ENCODE results near the gene TRAK1. TPM values are rescaled to one million over a fixed set of nuclear protein-coding genes. Genes with fewer than 3 reads are reported as not detected.
A peak's percentile ranks its signal among the peaks of the same experiment; 100 is the strongest.
"Not testable (repeated sequence)": the region's sequence is repeated elsewhere in the genome, so short reads cannot be mapped to it uniquely, and the experiment has no call there.

Gene TRAK1
- total RNA-seq, 1 experiment from 2014 or later = 16.5 TPM

DNA sequence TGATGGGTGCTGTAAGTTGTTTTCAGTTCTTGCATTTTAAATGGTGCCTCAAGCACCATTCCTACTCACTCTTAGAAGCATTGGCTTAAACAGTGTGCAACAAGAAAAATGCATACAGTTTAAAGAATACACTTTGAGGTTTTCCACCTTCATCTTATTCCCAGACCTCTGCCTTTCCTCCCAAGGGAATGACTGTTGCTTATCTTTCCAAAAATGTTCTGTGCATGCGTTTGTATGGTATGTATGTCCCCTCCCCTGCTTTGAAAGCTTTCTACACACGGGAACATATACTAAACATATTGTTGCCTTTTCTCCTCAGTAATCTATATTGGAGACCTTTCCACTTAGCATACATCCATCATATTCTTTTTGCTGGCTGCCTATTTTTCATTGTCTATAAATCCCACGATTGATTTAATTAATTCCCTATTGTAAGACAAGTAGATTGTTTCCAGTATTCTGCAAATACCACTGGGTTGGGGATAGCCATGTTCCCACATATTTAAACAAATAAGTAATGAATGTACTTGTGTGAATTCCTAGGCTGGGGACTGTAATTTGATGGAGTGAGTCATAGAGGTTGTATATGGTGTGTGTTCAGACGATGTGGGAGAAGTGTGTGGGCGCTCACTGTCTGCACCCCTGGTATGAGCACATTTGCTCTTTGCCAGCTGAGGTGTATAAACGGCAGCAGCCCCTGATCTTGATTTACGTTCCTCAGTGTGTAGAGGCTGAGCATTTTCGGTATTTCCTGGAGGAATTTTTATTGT is 5.8 kb downstream of the TRAK1 start:
- DNase-seq (ENCODE audit: low read depth) = no peak

DNA sequence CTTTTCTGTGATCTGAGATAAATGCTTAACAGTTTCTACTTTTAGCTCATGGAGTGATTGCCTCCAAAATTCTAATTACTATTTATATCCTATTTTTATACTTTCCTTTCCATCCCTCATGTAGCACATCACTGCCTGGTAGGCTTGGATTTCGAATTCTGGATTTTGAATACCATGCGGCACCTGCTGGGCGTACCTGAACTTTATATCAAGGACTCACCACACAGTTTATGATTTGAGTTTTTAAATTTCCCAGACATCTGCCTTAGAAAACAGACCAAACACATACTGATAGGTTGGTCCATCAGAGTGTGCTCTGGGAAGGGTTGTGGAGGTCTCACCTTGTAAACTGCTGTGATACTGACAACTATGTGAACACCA is 6.4 kb downstream of the TRAK1 start:
- DNase-seq (ENCODE audit: low read depth) = no peak

DNA sequence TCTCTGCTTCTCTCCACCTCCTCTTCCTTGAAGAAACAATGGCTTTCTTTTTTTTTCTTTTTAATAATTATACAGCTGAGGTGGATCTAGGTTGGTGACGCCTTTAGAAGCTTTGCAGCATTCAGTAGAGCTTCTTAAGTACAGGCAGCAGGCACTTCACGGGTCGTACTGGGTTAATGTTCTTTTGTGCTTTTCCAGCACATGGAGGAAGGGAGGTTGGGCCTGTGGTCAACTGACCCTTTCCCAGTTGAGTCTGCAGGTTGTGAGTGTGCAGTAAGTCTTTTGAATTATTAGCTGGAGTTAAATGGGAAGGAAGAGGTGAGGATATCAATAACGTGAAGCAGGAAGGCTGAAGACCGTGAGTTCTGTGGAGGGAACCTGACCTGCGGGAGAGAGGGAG is 7.0 kb downstream of the TRAK1 start:
- no peak for DNase-seq (ENCODE audit: low read depth)

DNA sequence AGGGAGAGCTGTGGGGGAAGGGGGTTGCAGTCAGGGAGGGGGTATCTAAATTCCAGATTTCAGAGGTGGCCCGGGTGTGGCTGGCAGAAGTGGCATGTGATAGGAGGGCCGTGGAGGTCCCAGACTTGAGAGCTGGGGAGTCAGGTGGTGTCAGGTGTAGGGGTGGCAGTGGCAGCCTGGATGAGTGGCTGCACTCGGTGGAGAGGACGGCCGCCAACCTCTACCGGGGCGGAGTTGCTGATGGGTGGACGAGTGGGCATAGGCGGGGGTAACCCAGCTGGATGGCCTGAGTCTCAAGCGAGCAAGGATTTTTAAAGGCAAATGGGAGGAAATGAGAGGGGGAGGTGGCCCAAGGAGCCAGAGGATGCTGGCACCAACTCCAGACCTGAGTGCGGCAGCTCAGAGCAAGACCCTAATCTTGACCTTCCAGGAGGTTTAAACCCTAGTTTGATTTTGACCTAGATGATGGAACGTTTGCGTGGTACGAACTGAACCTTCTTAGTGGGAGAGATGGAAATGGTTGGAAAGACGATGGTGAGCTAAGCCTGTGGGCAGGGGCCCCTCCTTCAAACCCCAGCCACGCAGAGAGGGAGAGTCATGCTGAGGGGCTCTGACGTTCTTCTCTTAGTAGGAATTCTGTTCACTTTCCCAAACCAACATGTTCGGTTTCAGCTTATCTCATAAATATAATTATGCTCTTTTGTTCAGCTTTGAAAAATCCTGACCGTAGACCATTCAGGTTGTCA is 8.0 kb downstream of the TRAK1 start:
- no peak for DNase-seq (ENCODE audit: low read depth)

DNA sequence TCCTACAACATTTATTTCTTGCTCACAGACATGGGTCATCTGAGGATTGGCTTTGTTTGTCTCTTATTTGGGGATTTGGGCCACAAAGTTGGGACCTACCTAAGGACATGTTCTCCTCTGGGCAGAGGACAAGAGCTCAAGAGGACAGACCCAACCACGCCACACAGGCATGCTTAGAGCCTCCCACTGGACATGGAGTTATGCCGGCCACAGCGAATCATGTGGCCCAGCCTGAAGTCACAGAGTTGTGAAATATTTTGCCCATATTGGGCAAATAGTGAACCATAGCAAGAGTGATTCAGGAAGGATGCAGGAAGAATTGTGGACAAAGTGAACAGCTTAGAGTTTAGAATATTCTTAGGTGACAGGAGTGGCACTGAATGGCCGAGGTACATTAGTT is 9.9 kb downstream of the TRAK1 start:
- DNase-seq (ENCODE audit: low read depth) = peak; percentile 65

DNA sequence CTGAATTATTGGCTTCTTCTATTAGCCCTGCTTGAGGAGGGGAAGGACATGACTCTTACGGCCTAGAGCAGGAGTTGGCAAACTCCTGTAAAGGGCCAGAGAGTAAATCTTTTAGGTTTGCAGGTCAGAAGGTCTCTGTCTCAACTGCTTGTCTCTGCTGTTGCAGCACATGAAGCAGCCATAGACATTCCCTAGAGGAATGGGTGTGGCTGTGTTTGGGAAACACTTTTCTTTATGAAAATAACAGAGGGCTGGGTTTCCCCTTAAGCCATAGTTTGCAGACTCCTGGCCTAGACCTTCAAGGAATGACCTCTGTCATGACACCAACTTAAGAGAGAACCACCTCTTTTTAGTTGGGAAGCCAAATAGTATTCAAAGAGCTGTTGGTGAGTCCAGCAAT is 10.3 kb downstream of the TRAK1 start:
- DNase-seq (ENCODE audit: low read depth) = no peak

DNA sequence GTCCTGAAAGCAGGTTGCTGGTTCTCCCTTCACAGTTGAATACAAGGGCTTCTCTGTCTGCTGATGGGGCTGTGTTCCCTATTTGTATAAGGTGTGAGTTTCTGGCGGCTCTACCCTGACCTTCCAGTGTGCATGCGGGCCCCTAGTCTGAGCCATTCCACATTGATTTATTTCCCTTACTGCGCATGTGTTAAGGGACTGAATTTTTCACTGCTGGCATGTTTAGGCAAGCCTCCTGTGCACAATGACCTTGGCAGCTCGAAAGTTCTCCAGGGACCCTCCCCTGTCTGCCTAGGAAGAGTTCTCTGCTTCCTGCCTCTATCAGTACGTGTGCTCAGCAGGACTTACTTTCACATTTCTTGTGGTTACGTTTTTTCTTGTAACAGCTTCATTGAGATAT is 11.4 kb downstream of the TRAK1 start:
- DNase-seq (ENCODE audit: low read depth) = no peak

DNA sequence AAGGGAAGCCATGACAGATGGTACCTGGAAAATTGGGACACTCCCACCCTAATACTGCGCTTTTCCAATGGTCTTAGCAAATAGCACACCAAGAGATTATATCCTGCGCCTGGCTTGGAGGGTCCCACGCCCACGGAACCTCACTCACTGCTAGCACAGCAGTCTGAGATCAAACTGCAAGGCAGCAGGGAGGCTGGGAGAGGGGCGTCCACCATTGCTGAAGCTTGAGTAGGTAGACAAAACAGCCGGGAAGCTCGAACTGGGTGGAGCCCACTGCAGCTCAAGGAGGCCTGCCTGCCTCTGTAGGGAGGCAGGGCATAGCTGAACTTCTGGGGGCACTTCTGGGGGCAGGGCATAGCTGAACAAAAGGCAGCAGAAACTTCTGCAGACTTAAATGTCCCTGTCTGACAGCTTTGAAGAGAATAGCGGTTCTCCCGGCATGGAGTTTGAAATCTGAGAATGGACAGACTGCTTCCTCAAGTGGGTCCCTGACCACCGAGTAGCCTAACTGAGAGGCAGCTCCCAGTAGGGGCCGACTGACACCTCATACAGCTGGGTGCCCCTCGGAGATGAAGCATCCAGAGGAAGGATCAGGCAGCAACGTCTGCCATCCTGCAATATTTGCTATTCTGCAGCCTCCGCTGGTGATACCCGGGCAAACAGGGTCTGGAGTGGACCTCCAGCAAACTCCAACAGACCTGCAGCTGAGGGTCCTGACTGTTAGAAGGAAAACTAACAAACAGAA is 12.9 kb downstream of the TRAK1 start:
- DNase-seq (ENCODE audit: low read depth) = not testable (repeated sequence)

DNA sequence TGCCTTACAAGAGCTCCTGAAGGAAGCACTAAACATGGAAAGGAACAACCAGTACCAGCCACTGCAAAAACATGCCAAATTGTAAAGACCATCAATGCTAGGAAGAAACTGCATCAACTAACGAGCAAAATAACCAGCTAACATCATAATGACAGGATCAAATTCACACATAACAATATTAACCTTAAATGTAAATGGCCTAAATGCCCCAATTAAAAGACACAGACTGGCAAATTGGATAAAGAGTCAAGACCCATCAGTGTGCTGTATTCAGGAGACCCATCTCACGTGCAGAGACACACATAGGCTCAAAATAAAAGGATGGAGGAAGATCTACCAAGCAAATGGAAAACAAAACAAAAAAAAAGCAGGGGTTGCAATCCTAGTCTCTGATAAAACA is 14.8 kb downstream of the TRAK1 start:
- DNase-seq (ENCODE audit: low read depth) = not testable (repeated sequence)

DNA sequence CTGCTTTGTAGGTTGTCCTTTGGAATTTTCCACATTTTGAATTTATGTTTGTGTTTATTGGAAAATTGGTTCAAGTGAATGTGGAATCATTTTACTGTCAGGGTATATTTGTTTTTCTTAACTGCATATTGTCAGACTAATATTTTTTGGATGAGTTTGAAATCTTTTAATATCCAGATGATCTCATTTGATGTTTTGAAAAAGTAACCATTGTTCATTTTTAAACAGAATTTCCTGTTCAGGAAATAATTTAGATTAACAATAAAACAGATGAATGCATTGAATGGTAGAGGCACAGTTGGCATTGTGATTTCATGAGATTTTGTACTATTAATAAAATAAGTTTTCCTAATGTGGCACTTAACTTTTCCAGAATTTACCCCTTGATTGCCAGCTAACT is 15.5 kb downstream of the TRAK1 start:
- DNase-seq (ENCODE audit: low read depth) = no peak

DNA sequence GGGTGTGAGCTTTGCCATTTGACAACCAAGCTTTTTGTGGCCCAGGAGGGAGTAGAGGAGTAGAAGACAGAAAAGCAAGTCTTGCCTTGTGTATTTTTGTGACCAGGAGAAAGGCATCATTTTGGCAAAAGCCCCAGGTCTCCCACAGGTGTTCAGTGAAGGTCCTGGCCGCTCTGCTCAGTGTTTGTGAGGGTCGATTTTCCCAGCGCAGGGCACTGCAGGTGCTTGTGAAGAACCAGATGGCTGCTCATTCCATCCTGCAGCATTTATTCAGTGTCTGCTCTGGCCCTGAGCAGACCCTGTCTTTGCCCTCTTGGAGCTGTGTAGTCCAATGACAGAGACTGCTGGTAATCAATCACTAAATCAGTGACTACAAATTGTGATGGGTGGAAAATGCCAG is 19.5 kb downstream of the TRAK1 start:
- no peak for DNase-seq (ENCODE audit: low read depth)

DNA sequence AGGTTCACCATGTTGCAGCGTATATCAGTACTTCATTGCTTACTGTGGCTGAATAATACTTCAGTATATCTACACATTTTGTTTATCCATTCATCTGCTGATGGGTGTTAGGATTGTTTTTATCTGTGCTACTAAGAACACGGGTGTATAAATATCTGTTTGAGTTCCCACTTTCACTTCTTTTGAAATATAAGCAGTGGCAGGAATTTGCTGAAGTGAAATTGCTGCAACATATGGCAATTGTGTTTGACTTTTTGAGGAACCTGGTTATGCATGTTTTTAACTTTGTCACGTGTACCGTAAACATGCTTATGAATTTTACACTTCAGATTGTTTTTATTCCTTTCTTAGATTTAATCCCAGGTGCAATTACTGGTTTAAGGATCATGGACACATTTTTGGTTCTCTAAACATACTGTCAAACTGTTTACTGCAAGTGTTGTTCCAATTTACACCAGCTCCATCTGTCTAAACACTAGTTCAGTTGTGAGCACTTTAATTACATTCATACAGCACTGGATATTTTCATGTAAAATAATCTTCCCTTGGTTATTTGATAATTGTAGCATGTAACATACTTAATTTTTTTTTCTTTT is 23.1 kb downstream of the TRAK1 start:
- no peak for DNase-seq (ENCODE audit: low read depth)

DNA sequence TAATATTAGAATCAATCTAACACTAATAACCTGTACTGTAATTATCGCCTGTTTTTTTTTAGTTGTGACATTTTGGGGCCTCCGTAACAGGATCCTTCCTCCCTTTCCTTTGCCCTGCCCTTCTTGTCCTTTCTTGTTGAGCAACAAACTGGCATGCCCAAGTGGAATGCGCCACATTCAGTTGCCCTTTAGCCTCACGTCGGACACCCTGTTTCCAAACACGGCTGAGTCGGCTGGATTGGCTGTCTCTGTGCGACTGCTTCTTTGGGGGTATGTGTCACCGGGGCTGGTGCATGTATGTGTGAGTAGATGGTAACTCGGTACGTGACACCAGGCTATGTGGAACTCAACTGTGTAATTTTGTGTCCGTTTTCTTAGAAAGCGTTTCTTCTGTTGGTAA is 24.1 kb downstream of the TRAK1 start:
- DNase-seq (ENCODE audit: low read depth) = no peak

DNA sequence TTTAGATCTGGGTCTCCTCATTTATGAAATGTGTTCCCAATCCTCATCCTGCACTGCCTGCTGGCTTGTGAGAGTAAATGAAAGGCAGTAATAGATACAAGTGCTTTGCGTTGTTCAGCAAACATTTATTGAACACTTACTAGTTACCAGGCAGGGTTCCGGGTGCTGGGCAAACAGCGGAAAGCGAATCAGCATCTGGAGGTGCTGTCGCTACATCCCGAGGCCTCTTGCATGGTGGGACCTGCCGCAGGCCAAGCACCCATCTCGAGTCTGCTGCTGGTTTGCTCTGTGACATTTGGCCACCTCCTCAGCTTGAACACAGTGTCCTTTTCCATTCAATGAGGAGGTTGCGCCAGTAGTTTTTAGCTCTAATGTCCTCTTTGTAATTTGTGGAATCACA is 24.8 kb downstream of the TRAK1 start:
- no peak for DNase-seq (ENCODE audit: low read depth)

DNA sequence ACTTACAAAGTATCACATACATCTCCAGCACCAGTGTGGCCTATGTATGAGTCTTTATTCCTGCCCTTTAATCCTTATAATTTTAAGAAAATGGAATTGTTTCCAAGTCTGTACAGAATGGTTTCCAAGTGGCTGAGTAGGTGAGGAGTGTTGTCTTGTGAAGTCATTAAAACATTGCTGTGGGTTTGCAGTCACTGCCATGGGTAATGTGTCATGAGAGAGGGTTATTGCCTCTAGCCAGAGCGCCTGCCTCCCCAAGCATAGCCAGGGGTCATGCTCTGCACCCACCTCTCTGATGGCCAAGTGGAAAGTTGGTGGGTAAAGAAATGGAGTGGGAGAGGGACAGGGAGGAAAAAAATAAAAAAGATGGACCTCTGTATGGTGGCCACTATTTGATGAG is 25.3 kb downstream of the TRAK1 start:
- no peak for DNase-seq (ENCODE audit: low read depth)

DNA sequence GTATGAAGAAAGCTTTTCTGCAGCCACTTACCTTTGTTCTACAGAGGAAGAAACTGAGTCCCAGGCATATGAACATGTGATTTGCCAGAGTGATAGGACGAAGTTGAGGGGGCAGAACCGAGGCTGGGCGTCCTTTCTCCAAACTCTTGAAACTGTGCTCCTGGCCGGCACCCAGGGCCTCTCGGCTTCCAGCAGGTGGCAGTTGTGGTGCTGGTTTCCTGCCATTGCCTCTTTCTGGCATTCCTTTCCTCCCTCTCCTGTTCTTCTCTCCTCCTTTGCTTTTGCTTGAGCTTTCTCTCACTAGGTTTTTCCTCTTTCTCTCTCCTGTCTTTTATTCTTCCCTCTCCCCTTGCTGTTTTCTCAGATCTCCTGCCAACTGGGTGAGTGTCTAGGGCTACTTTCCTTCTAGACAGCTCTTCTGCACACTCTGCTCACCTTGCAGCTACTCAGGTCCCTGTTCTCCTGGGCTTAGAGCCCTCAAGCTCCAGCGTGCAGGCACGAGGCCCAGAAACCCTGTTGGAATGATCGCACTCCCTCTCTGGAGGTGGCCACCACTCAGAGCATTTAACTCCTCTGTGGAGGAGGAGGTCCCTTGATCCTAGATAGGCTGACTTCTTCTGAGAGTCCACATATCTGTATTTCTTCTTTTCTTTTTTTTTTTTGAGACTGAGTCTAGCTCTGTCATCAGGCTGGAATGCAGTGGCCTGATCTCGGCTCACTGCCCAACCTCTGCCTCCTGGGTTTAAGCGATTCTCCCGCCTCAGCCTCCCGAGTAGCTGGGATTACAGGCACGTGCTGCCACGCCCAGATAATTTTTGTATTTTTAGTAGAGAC is 26.2 kb downstream of the TRAK1 start:
- DNase-seq (ENCODE audit: low read depth) = peak; percentile 66

DNA sequence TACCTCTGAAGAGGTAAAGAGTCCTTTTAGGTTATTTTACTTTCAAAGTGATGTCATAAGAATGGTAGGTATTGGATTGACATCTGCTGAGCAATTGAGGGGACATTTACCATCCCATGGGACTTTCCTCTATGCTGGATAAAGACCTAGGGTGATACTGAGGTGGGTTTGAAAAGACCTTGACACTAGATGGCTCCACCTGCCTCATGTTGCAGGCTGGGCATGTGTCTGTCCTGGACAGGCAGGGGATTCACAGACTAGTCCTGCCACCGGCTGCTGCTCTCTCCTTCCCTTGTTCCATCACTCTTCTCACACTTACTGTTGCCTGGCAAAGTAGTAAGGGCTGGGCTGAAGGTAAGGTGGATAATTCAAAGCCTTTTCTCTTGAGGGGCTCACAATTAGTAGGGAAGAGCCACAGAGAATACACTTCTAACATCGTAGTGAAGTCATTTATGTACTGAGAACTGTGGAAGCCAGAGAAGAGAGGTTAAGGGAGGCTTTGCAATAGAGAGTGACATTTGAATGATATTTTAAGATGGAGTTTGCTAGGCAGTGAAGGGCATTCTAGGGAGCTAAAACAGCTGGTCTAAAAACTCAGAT is 27.7 kb downstream of the TRAK1 start:
- DNase-seq (ENCODE audit: low read depth) = peak; percentile 43

DNA sequence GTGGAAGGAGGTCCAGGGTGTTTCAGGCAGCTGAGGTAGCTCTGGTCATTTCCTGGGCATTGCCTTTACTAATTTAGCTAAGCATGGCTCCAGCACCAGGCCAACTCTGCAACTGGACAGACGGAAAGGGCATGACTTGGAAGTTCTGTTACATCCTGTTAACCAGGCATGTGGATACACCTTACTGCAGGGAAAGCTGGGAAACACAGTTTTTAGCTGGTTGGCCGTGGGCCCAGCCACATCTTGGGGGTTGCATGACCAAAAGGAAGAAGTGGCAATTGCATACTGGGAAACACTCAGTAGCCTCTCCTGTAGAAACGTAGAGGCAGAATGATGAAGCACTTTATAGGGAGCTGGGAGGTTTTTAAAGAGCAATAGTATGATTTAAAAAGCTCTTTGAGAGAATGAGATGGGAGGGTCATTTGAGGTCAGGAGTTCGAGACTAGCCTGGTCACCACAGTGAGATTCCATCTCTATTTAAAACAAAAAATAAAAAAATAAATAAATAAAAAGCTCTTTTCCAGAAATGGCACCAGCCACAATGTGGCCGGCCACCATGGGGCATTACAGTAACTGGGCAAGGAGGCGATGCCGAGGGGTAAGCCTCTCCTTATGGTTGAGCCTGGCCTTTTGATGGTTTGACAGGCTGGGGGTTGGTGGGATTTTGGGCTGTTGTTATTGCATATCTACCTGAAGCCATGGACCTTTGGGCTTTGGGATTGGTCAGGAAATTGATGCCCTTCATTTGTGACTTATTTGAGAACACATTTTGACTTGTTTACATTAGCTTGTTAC is 28.6 kb downstream of the TRAK1 start:
- peak; percentile 19 for DNase-seq (ENCODE audit: low read depth)

DNA sequence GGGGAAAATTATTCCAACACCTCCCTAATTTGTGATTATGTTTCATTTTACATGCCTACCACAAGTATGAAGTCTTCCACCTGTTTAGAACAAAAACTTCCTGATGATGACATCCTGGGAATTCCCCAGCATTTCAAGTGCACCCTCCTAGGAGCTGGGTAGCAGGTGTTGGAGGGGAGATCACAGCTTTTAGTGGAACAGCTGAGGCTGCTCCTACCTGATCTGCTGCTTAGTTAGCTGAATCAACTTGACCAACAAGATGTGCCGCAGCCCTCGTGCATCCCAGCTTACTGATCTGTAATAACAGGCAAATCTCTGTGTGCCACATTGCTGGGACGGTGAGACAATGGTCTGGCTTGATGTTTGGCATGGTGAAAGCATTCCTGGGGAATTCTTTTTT is 29.7 kb downstream of the TRAK1 start:
- no peak for DNase-seq (ENCODE audit: low read depth)

Data from RPMI7951 (cell line).